Endothelial cell of umbilical vein (primary cell): ENCODE results near the gene PAQR7. TPM values are rescaled to one million over a fixed set of nuclear protein-coding genes. Genes with fewer than 3 reads are reported as not detected.

Experiments
- BruUV-seq: library from RNA; stranded (reverse); fragments of 400-500 nt; replicated peaks from 2 replicates; lab custom pipeline; 2021; lab: Mats Ljungman, UMichigan
- CTCF ChIA-PET: fragments of 300-600, 350-600 bp; sonication (Branson Sonifier 250); formaldehyde crosslinking; loops from one replicate; lab custom pipeline; 2021; ENCODE audit warnings: antibody characterized with exemption, inconsistent platforms; lab: Charles Lee
- POLR2A ChIA-PET: fragments of 300-600, 350-600 bp; sonication (Branson Sonifier 250); formaldehyde crosslinking; loops from one replicate; lab custom pipeline; 2021; ENCODE audit warnings: antibody characterized with exemption, inconsistent platforms; lab: Charles Lee
- DNase-seq: peaks from one replicate; pipeline ENCODE4 v3.0.0-alpha.2; 2011; ENCODE audit warnings: low read depth, low spot score
- FAIRE-seq: peaks from 2 replicates; lab custom pipeline; 2011; peaks lifted over from hg19 to GRCh38; lab: Jason Lieb, UNC
- H2AFZ ChIP-seq: 2 replicates; pipeline ENCODE4 v1.6.0; 2012; ENCODE audit warnings: low read depth, low read length, control low read depth, inconsistent platforms
- H3K27ac ChIP-seq: 2 replicates; pipeline ENCODE4 v1.5.1; 2011; ENCODE audit warnings: low read depth, mild to moderate bottlenecking, control low read depth, low read length, moderate library complexity; ENCODE audit not compliant: insufficient read depth
- H3K27me3 ChIP-seq, 2 experiments: 2 replicates each; pipeline versions ENCODE4 v1.6.0 to v1.6.1; 2011; ENCODE audit warnings: low read length in 2 of 2, mixed read lengths in 1 of 2; ENCODE audit not compliant: control insufficient read depth in 2 of 2, insufficient read depth in 2 of 2
- H3K36me3 ChIP-seq, 2 experiments: 2 replicates in 1 of 2; 3 replicates in 1 of 2; pipeline ENCODE4 v1.5.1; 2011; ENCODE audit warnings: low read length in 2 of 2, mild to moderate bottlenecking in 1 of 2, moderate library complexity in 1 of 2; ENCODE audit not compliant: control insufficient read depth in 2 of 2, insufficient read depth in 2 of 2; ENCODE audit errors: extremely low read depth in 1 of 2
- H3K4me1 ChIP-seq: 3 replicates; pipeline ENCODE4 v1.5.1; 2011; ENCODE audit warnings: mild to moderate bottlenecking, low read length; ENCODE audit not compliant: control insufficient read depth, insufficient read depth; ENCODE audit errors: extremely low read depth
- H3K4me2 ChIP-seq: 2 replicates; pipeline ENCODE4 v1.6.1; 2011; ENCODE audit warnings: low read length, control low read depth, mixed read lengths; ENCODE audit not compliant: insufficient read depth
- H3K4me3 ChIP-seq, 3 experiments: fragments of 200-600 bp in 1 of 3; sonication (generic), shearing (Covaris generic) in 1 of 3; replicated peaks in 1 of 3; 2 replicates each; pipeline ENCODE4 v1.5.1; 2011 to 2016; ENCODE audit warnings: control low read depth in 3 of 3, low read length in 3 of 3, mild to moderate bottlenecking in 2 of 3, inconsistent platforms in 1 of 3, low read depth in 1 of 3, moderate library complexity in 1 of 3; ENCODE audit not compliant: insufficient read depth in 1 of 3
- H3K79me2 ChIP-seq: 2 replicates; pipeline ENCODE4 v1.6.0; 2012; ENCODE audit warnings: low read length, inconsistent platforms; ENCODE audit not compliant: control insufficient read depth, insufficient read depth
- H3K9ac ChIP-seq: replicated peaks from 2 replicates; pipeline ENCODE3; 2011; ENCODE audit warnings: low read length, control low read depth; ENCODE audit not compliant: insufficient read depth; ENCODE audit errors: extremely low read depth
- H3K9me1 ChIP-seq: replicated peaks from 3 replicates; pipeline ENCODE4 v1.6.0; 2011; ENCODE audit warnings: mild to moderate bottlenecking, low read length; ENCODE audit not compliant: control insufficient read depth, insufficient read depth; ENCODE audit errors: extremely low read depth
- H3K9me3 ChIP-seq: replicated peaks from 2 replicates; pipeline ENCODE4 v1.5.1; 2012; ENCODE audit warnings: low read length, inconsistent platforms; ENCODE audit not compliant: control insufficient read depth, insufficient read depth
- H4K20me1 ChIP-seq: replicated peaks from 2 replicates; pipeline ENCODE3; 2011; ENCODE audit warnings: mild to moderate bottlenecking, low read length; ENCODE audit not compliant: control insufficient read depth, insufficient read depth; ENCODE audit errors: extremely low read depth
- EZH2 ChIP-seq: IDR thresholded peaks from 2 replicates; pipeline ENCODE4 v1.6.1; 2012; ENCODE audit warnings: borderline replicate concordance, low read depth, mild to moderate bottlenecking, moderate library complexity, low read length, inconsistent platforms; ENCODE audit not compliant: severe bottlenecking
- FOS ChIP-seq: IDR thresholded peaks from 2 replicates; pipeline ENCODE4 v1.6.1; 2011; ENCODE audit warnings: mild to moderate bottlenecking, low read length, moderate library complexity, borderline replicate concordance; ENCODE audit not compliant: insufficient read depth
- GATA2 ChIP-seq: IDR thresholded peaks from 2 replicates; pipeline ENCODE4 v1.7.0; 2011; ENCODE audit warnings: low read depth, mild to moderate bottlenecking, moderate library complexity, mixed read lengths, low read length; ENCODE audit not compliant: insufficient read length, insufficient read depth
- JUN ChIP-seq: IDR thresholded peaks from 2 replicates; pipeline ENCODE4 v1.6.1; 2011; ENCODE audit warnings: borderline replicate concordance, low read depth; ENCODE audit not compliant: insufficient read length, insufficient read depth
- MYC ChIP-seq: IDR thresholded peaks from one replicate; pipeline ENCODE4 v1.6.1; 2011; ENCODE audit warnings: mild to moderate bottlenecking, low read depth, low read length
- POLR2A ChIP-seq: IDR thresholded peaks from 2 replicates; pipeline ENCODE4 v1.6.1; 2012; ENCODE audit warnings: low read depth, mild to moderate bottlenecking, control low read depth, low read length
- POLR2AphosphoS5 ChIP-seq: IDR thresholded peaks from 2 replicates; pipeline ENCODE4 v1.6.1; 2012; ENCODE audit warnings: low read depth, mild to moderate bottlenecking, control low read depth, low read length, moderate library complexity; ENCODE audit not compliant: insufficient read depth
- dilution Hi-C: fragments of 300-500 bp; cut with MboI; formaldehyde crosslinking; loops from one replicate; pipeline ENCODE4 v1.15.0; 2019; ENCODE audit warnings: low sequenced_read_pairs; ENCODE audit not compliant: extremely low pct_ligation_motif_present
- intact Hi-C: fragments of 100-400 bp; cut with micrococcal nuclease; formaldehyde crosslinking; loops from one replicate; pipeline ENCODE4 v1.10.0; 2022
- polyA plus RNA-seq, 4 experiments: library from polyadenylated mRNA; depleted of rRNA in 3 of 4; stranded (reverse) in 3 of 4; unstranded in 1 of 4; fragments of >200 nt; gene quantifications; 2 replicates each; pipeline versions ENCODE4 v1.2.1 to v1.2.3, GENCODE V29; 2011 to 2012; ENCODE audit warnings: missing spikeins in 1 of 4
- total RNA-seq: library from RNA; stranded (reverse); gene quantifications from 2 replicates; pipeline ENCODE4 v1.2.3, GENCODE V29; 2021
- TF ChIP-seq, protein P1 (sequence below): IDR thresholded peaks from 2 replicates; pipeline ENCODE4 v1.6.1; 2011; ENCODE audit not compliant: insufficient read depth, insufficient read length
- TF ChIP-seq, protein P2 (sequence below), 2 donors: IDR thresholded peaks; 1 replicate in 1 of 2; 2 replicates in 1 of 2; pipeline ENCODE4 v1.5.1; 2011; ENCODE audit warnings: low read length in 2 of 2, mild to moderate bottlenecking in 2 of 2, moderate library complexity in 2 of 2, control low read depth in 1 of 2, inconsistent platforms in 1 of 2, low read depth in 1 of 2; ENCODE audit not compliant: insufficient read depth in 1 of 2; ENCODE audit errors: extremely low read depth in 1 of 2

The PAQR7 gene
- total and polyA plus RNA-seq, 2 donors (not counting 3 experiments of a cell fraction or from before 2014, with no cell fraction given), result 8.4 to 10.8 TPM

DNA sequence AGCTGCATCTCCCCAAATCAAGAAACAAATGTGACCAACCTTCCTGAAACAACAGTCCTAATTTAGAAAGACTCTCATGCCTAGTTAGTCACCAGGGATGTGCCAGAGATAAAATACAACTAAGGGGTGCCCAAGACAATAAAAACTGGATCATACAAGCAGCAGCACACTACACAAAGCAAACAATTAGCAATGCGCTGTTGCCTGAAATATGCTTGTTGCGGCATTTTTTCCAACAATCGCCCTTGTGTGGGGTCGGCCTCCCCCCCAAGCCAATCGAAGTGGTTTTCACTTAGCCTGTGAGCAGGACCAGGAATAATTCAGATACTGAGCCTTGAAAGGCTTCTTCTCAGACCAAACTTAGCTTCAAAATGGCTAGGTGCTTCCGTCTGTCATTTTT, 32.1 kb upstream of the PAQR7 start:
- intact Hi-C loops (loop anchor here (2.0 to 10.0 kb wide), 2 partner anchors 15 to 247 kb away; partner anchors contain the start of gene FAM110D), dilution Hi-C loops (no loop called here)
- FAIRE-seq, result no peak
- Histone ChIP-seq H2AFZ (no peak overlapping the region), H3K27me3 (peaks cover 3 to 4% of the 10 kb centered on the region in 2 experiments), H3K4me3 (no peak overlapping the region), H3K9me3 (no peaks in the 10 kb centered on the region), H3K27ac (no peak overlapping the region), H3K36me3 (peaks cover 1 to 9% of the 10 kb centered on the region in 2 experiments), H3K79me2 (peaks cover 25% of the 10 kb centered on the region), H3K9ac (no peak overlapping the region), H3K9me1 (no peaks in the 10 kb centered on the region), H3K4me2 (no peak overlapping the region), H3K4me1 (peaks cover 18% of the 10 kb centered on the region), H4K20me1 (no peaks in the 10 kb centered on the region)
- BruUV-seq, result no TSS peak
- TF ChIP-seq POLR2A, result no peak
- TF ChIP-seq, protein P1, sequence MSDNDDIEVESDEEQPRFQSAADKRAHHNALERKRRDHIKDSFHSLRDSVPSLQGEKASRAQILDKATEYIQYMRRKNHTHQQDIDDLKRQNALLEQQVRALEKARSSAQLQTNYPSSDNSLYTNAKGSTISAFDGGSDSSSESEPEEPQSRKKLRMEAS, result no peak
- no peak for TF ChIP-seq POLR2AphosphoS5
- TF ChIP-seq, protein P2, sequence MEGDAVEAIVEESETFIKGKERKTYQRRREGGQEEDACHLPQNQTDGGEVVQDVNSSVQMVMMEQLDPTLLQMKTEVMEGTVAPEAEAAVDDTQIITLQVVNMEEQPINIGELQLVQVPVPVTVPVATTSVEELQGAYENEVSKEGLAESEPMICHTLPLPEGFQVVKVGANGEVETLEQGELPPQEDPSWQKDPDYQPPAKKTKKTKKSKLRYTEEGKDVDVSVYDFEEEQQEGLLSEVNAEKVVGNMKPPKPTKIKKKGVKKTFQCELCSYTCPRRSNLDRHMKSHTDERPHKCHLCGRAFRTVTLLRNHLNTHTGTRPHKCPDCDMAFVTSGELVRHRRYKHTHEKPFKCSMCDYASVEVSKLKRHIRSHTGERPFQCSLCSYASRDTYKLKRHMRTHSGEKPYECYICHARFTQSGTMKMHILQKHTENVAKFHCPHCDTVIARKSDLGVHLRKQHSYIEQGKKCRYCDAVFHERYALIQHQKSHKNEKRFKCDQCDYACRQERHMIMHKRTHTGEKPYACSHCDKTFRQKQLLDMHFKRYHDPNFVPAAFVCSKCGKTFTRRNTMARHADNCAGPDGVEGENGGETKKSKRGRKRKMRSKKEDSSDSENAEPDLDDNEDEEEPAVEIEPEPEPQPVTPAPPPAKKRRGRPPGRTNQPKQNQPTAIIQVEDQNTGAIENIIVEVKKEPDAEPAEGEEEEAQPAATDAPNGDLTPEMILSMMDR (IDR thresholded peaks at IDR 0.05; ENCODE audit: extremely low read depth in 1 of 2, insufficient read depth in 1 of 2, low read depth in 1 of 2, low read length in 2 of 2), result no peak
- no peak for TF ChIP-seq FOS
- TF ChIP-seq EZH2, result no peak
- no peak for TF ChIP-seq JUN
- TF ChIP-seq MYC, result no peak
- no peak for TF ChIP-seq GATA2
- CTCF ChIA-PET, result no interaction called here
- DNase-seq, result no peak
- POLR2A ChIA-PET, result no interaction called here
